Endothelial cell of umbilical vein (primary cell): ENCODE data around the gene PIK3AP1.

Source experiments
- POLR2A ChIP-seq: IDR thresholded peaks from 2 replicates; pipeline ENCODE4 v1.6.1; 2012; ENCODE audit warnings: low read depth, mild to moderate bottlenecking, control low read depth, low read length
- TF ChIP-seq, protein P1 (sequence below), 2 donors: IDR thresholded peaks; 1 replicate in 1 of 2; 2 replicates in 1 of 2; pipeline ENCODE4 v1.5.1; 2011; ENCODE audit warnings: low read length in 2 of 2, mild to moderate bottlenecking in 2 of 2, moderate library complexity in 2 of 2, control low read depth in 1 of 2, inconsistent platforms in 1 of 2, low read depth in 1 of 2; ENCODE audit not compliant: insufficient read depth in 1 of 2; ENCODE audit errors: extremely low read depth in 1 of 2

DNA sequence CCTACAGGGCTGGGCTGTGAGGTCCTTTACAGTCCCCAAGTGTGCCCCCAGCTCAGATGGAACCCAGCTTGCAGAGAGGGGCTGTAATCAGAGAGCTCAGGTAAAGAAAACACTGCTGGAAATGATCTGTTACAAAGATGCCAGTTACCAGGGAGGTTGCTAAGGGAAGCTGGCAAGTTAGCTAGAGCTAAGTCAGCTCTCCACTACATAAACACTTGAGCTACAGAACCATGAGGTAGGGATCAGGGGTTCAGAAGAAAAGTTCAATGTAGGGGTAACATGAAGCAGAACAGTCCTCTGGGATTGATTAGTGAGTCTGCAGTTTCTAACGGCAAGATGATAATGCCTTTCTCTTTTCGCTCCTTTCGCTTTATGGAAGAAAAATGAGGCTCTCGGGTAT lies 80.4 kb downstream of the PIK3AP1 start:
- TF ChIP-seq, protein P1, sequence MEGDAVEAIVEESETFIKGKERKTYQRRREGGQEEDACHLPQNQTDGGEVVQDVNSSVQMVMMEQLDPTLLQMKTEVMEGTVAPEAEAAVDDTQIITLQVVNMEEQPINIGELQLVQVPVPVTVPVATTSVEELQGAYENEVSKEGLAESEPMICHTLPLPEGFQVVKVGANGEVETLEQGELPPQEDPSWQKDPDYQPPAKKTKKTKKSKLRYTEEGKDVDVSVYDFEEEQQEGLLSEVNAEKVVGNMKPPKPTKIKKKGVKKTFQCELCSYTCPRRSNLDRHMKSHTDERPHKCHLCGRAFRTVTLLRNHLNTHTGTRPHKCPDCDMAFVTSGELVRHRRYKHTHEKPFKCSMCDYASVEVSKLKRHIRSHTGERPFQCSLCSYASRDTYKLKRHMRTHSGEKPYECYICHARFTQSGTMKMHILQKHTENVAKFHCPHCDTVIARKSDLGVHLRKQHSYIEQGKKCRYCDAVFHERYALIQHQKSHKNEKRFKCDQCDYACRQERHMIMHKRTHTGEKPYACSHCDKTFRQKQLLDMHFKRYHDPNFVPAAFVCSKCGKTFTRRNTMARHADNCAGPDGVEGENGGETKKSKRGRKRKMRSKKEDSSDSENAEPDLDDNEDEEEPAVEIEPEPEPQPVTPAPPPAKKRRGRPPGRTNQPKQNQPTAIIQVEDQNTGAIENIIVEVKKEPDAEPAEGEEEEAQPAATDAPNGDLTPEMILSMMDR (IDR thresholded peaks at IDR 0.05; ENCODE audit: extremely low read depth in 1 of 2, insufficient read depth in 1 of 2, low read depth in 1 of 2, low read length in 2 of 2) = no peak
- no peak for TF ChIP-seq POLR2A
